ENCODE measurements around the gene NLGN4X. TPM values are rescaled to one million over a fixed set of nuclear protein-coding genes. Genes with fewer than 3 reads are reported as not detected.

Gene NLGN4X
- total RNA-seq, 2 experiments from 2014 or later: 0.05 to 0.12 TPM

- H3K9me3 Mint-ChIP-seq: no peaks in the 10 kb centered on the region
- no peaks in the 10 kb centered on the region for H3K27me3 Mint-ChIP-seq
- H3K36me3 Mint-ChIP-seq (ENCODE audit: low read depth): no peaks in the 10 kb centered on the region
- no peak overlapping the region for H3K4me3 Mint-ChIP-seq
- ChIA-PET POLR2A (no interaction called here), CTCF (no interaction called here)
- no peak overlapping the region for H3K27ac Mint-ChIP-seq
- no peak for DNase-seq
- H3K4me1 Mint-ChIP-seq: no peaks in the 10 kb centered on the region
Measured at GRCh38 chrX:6203462-6204215, 25.0 kb downstream of the NLGN4X start.

GRCh38 chrX:6199486-6199885 is 29.2 kb downstream of the NLGN4X start:
- Mint-ChIP-seq H3K27me3 (no peaks in the 10 kb centered on the region), H3K4me1 (no peaks in the 10 kb centered on the region), H3K4me3 (no peak overlapping the region), H3K27ac (no peak overlapping the region), H3K9me3 (no peaks in the 10 kb centered on the region), H3K36me3 (ENCODE audit: low read depth) (no peaks in the 10 kb centered on the region)
- CTCF ChIA-PET: no interaction called here
- POLR2A ChIA-PET: no interaction called here
- no peak for DNase-seq

- no peak for DNase-seq
Measured at GRCh38 chrX:6187256-6187655, 41.4 kb downstream of the NLGN4X start.

GRCh38 chrX:6184900-6185515 is 43.7 kb downstream of the NLGN4X start:
- H3K4me3 Mint-ChIP-seq: no peak overlapping the region
- ChIA-PET POLR2A (no interaction called here), CTCF (no interaction called here)
- no peak overlapping the region for H3K27ac Mint-ChIP-seq
- H3K27me3 Mint-ChIP-seq: no peaks in the 10 kb centered on the region
- no peak for DNase-seq
- no peaks in the 10 kb centered on the region for H3K4me1 Mint-ChIP-seq
- no peaks in the 10 kb centered on the region for H3K36me3 Mint-ChIP-seq (ENCODE audit: low read depth)
- no peaks in the 10 kb centered on the region for H3K9me3 Mint-ChIP-seq

More at GRCh38 chrX:6187256-6187655, 41.4 kb downstream of the NLGN4X start:
- H3K27me3 Mint-ChIP-seq: no peaks in the 10 kb centered on the region
- H3K27ac Mint-ChIP-seq: no peak overlapping the region
- CTCF ChIA-PET: no interaction called here
- POLR2A ChIA-PET: no interaction called here
- no peaks in the 10 kb centered on the region for H3K9me3 Mint-ChIP-seq
- H3K36me3 Mint-ChIP-seq (ENCODE audit: low read depth): no peaks in the 10 kb centered on the region
- no peaks in the 10 kb centered on the region for H3K4me1 Mint-ChIP-seq
- H3K4me3 Mint-ChIP-seq: no peak overlapping the region

- Mint-ChIP-seq H3K27me3 (no peaks in the 10 kb centered on the region), H3K4me1 (no peaks in the 10 kb centered on the region), H3K4me3 (no peak overlapping the region), H3K36me3 (ENCODE audit: low read depth) (no peaks in the 10 kb centered on the region), H3K27ac (no peak overlapping the region), H3K9me3 (no peaks in the 10 kb centered on the region)
- ChIA-PET CTCF (no interaction called here), POLR2A (no interaction called here)
- no peak for DNase-seq
Measured at GRCh38 chrX:6175914-6176313, 52.8 kb downstream of the NLGN4X start.

- no peak overlapping the region for H3K27ac Mint-ChIP-seq
- H3K27me3 Mint-ChIP-seq: no peaks in the 10 kb centered on the region
- no peaks in the 10 kb centered on the region for H3K4me1 Mint-ChIP-seq
Measured at GRCh38 chrX:6170424-6170823, 58.2 kb downstream of the NLGN4X start.

GRCh38 chrX:6169407-6169806 is 59.3 kb downstream of the NLGN4X start:
- ChIA-PET POLR2A (no interaction called here), CTCF (no interaction called here)
- DNase-seq: no peak
- Mint-ChIP-seq H3K27me3 (no peaks in the 10 kb centered on the region), H3K27ac (no peak overlapping the region), H3K4me1 (no peaks in the 10 kb centered on the region), H3K9me3 (no peaks in the 10 kb centered on the region), H3K36me3 (ENCODE audit: low read depth) (no peaks in the 10 kb centered on the region), H3K4me3 (no peak overlapping the region)

More at GRCh38 chrX:6170424-6170823, 58.2 kb downstream of the NLGN4X start:
- no peak for DNase-seq
- Mint-ChIP-seq H3K9me3 (no peaks in the 10 kb centered on the region), H3K36me3 (ENCODE audit: low read depth) (no peaks in the 10 kb centered on the region), H3K4me3 (no peak overlapping the region)
- ChIA-PET CTCF (no interaction called here), POLR2A (no interaction called here)

- CTCF ChIA-PET: no interaction called here
- Mint-ChIP-seq H3K4me3 (no peak overlapping the region), H3K9me3 (no peaks in the 10 kb centered on the region), H3K27ac (no peak overlapping the region), H3K36me3 (ENCODE audit: low read depth) (no peaks in the 10 kb centered on the region), H3K27me3 (no peaks in the 10 kb centered on the region), H3K4me1 (no peaks in the 10 kb centered on the region)
- POLR2A ChIA-PET: no interaction called here
- DNase-seq: no peak
Measured at GRCh38 chrX:6163721-6164120, 64.9 kb downstream of the NLGN4X start.

- CTCF ChIA-PET: no interaction called here
- no peaks in the 10 kb centered on the region for H3K27me3 Mint-ChIP-seq
Measured at GRCh38 chrX:6159468-6159867, 69.2 kb downstream of the NLGN4X start.

GRCh38 chrX:6151971-6152370 is 76.7 kb downstream of the NLGN4X start:
- Mint-ChIP-seq H3K4me3 (no peak overlapping the region), H3K36me3 (ENCODE audit: low read depth) (no peaks in the 10 kb centered on the region), H3K27ac (no peak overlapping the region), H3K27me3 (no peaks in the 10 kb centered on the region), H3K9me3 (no peaks in the 10 kb centered on the region), H3K4me1 (no peaks in the 10 kb centered on the region)
- ChIA-PET POLR2A (no interaction called here), CTCF (no interaction called here)
- DNase-seq: no peak

More at GRCh38 chrX:6159468-6159867, 69.2 kb downstream of the NLGN4X start:
- Mint-ChIP-seq H3K4me1 (no peaks in the 10 kb centered on the region), H3K9me3 (no peaks in the 10 kb centered on the region), H3K4me3 (no peak overlapping the region), H3K27ac (no peak overlapping the region), H3K36me3 (ENCODE audit: low read depth) (no peaks in the 10 kb centered on the region)
- POLR2A ChIA-PET: no interaction called here
- no peak for DNase-seq

GRCh38 chrX:6149060-6149872 is 79.4 kb downstream of the NLGN4X start:
- no peak overlapping the region for H3K4me3 Mint-ChIP-seq
- no peak overlapping the region for H3K27ac Mint-ChIP-seq
- ChIA-PET POLR2A (no interaction called here), CTCF (no interaction called here)
- H3K36me3 Mint-ChIP-seq (ENCODE audit: low read depth): no peaks in the 10 kb centered on the region
- H3K9me3 Mint-ChIP-seq: no peaks in the 10 kb centered on the region
- no peaks in the 10 kb centered on the region for H3K27me3 Mint-ChIP-seq
- no peaks in the 10 kb centered on the region for H3K4me1 Mint-ChIP-seq
- DNase-seq: no peak

GRCh38 chrX:6134255-6134654 is 94.4 kb downstream of the NLGN4X start:
- CTCF ChIA-PET: no interaction called here

GRCh38 chrX:6132970-6133369 is 95.7 kb downstream of the NLGN4X start:
- Mint-ChIP-seq H3K9me3 (no peaks in the 10 kb centered on the region), H3K27ac (no peak overlapping the region), H3K36me3 (ENCODE audit: low read depth) (no peaks in the 10 kb centered on the region), H3K27me3 (no peaks in the 10 kb centered on the region), H3K4me1 (no peaks in the 10 kb centered on the region), H3K4me3 (no peak overlapping the region)
- ChIA-PET POLR2A (no interaction called here), CTCF (no interaction called here)
- no peak for DNase-seq

More at GRCh38 chrX:6134255-6134654, 94.4 kb downstream of the NLGN4X start:
- Mint-ChIP-seq H3K4me1 (no peaks in the 10 kb centered on the region), H3K4me3 (no peak overlapping the region), H3K27ac (no peak overlapping the region), H3K36me3 (ENCODE audit: low read depth) (no peaks in the 10 kb centered on the region), H3K9me3 (no peaks in the 10 kb centered on the region), H3K27me3 (no peaks in the 10 kb centered on the region)
- POLR2A ChIA-PET: no interaction called here
- no peak for DNase-seq
